GM20000 (cell line): ENCODE data around the gene KCNMB2.

ENCODE experiments used
- DNase-seq: peaks from one replicate; pipeline ENCODE4 v3.0.0; 2012; ENCODE audit warnings: low spot score
- TF ChIP-seq, protein P1 (sequence below): IDR thresholded peaks from 2 replicates; pipeline ENCODE4 v1.5.1; 2012; ENCODE audit warnings: mild to moderate bottlenecking, control low read depth; ENCODE audit errors: extremely low read depth, missing control alignments

KCNMB2 gene

DNA sequence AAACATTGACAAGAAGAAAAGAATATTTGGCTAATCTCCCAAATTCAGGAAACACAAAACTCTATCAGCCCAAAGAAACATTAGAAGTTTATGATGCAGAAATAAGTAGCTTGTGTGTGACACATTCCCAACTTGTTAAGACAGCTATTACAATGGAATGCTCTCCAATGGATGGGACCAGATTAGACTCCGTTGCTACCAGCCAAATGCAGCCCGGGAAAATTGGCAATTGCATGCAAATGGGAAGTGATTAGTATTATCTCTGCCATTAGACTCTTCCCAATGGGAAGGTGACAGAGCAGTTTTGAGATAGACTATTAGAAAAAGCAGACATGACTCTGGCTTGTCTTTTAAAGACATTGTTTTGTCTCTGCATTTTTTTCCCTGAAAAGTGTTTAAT lies 37.4 kb upstream of the KCNMB2 start:
- TF ChIP-seq, protein P1, sequence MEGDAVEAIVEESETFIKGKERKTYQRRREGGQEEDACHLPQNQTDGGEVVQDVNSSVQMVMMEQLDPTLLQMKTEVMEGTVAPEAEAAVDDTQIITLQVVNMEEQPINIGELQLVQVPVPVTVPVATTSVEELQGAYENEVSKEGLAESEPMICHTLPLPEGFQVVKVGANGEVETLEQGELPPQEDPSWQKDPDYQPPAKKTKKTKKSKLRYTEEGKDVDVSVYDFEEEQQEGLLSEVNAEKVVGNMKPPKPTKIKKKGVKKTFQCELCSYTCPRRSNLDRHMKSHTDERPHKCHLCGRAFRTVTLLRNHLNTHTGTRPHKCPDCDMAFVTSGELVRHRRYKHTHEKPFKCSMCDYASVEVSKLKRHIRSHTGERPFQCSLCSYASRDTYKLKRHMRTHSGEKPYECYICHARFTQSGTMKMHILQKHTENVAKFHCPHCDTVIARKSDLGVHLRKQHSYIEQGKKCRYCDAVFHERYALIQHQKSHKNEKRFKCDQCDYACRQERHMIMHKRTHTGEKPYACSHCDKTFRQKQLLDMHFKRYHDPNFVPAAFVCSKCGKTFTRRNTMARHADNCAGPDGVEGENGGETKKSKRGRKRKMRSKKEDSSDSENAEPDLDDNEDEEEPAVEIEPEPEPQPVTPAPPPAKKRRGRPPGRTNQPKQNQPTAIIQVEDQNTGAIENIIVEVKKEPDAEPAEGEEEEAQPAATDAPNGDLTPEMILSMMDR = no peak
- DNase-seq = no peak

GRCh38 chr3:178500631-178501030 lies 35.6 kb upstream of the KCNMB2 start:
- no peak for DNase-seq
- TF ChIP-seq, protein P1 = no peak

DNA sequence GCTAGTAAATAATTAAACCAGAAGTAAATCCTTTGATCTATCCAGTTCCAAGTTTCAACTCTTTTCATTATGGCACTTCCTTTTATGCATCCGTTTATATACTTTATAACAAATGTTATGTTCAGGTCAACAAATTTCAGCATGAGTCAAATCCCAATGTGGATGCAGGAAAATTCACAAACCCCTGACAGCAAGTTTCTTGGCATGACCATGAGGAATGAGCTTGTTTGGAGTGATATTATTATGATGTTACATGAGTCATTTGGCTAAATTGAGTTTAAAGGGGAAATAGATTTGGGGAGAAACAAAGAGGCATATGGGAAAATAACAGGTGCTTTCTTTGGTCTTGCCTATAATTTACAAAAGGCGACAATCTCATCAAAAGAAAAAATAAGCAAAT lies 32.1 kb upstream of the KCNMB2 start:
- no peak for DNase-seq
- TF ChIP-seq, protein P1 = no peak

GRCh38 chr3:178505832-178506231 lies 30.4 kb upstream of the KCNMB2 start:
- DNase-seq = no peak
- TF ChIP-seq, protein P1 = no peak

DNA sequence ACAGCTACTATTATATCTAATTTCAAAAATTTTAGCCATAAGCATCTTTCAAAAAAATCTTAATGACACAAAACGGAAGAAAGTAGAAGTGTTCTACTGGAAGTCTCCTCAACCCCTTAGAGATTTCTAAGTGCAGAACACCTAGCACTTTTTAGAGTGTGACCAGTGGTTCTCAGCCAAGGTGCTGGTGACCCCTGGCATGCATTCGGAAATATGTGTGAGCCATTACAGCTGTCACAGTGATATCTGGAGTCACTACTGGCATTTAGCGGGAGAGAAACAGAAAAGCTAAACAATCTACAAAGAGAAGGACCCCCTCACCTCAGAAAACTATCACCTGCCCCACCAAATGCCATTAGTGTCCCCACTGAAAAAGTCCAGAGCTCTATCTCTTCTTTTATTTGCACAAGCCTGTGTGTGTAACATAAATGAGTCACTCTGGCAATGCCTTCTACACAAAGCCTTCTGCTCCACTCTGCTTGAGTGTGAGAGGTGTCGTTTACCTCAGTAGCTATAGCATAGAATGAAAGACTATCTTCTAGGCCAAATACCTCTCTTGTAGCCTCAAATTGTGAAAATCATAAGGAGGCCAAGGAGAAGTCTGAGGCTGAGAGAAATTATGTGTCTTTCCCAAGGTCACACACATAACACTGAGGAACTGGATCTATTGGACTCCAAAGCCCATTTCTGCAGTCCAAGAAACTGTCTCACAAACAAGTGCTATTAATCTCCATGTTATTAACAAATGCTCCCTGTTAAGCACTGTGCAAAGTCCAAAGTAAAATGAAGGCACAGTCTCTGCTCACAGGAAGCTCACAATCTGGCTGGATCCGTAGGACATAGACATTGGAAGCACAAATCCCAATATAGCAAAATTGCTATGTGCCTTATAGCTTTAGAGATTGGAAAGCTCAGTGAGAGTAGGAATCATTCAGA lies 28.5 kb upstream of the KCNMB2 start:
- no peak for DNase-seq
- TF ChIP-seq, protein P1 = no peak

- TF ChIP-seq, protein P1 = no peak
- DNase-seq = no peak
Measured at GRCh38 chr3:178508443-178508825, 27.8 kb upstream of the KCNMB2 start.

DNA sequence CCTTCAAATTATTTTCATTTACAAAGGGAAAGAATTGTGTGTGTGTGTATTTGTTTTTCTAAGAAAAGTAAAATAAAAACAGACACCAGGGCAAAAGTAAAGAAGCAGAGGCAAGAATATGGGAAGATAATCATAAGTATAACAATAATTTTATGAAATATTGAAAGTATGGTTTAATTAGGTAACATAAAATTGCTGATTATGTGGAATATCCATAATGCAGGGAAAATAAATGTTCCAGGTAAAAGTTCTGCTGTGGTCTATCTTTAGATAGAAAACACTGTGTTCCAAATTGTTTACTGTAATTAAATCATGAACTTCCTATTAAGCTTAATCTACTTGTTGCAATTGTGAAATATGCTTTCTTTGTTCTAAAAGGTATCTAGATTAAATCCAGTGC lies 25.7 kb upstream of the KCNMB2 start:
- DNase-seq = no peak
- TF ChIP-seq, protein P1 = no peak
